Caco-2 (cell line): ENCODE results near the gene ASXL1. TPM values are rescaled to one million over a fixed set of nuclear protein-coding genes. Genes with fewer than 3 reads are reported as not detected.

Source experiments
- BruUV-seq: library from RNA; stranded (reverse); fragments of 400-500 nt; replicated peaks from 2 replicates; lab custom pipeline; 2021; lab: Mats Ljungman, UMichigan
- CTCF ChIA-PET: fragments of 300-600 bp; sonication (Branson Sonifier 250); formaldehyde crosslinking; loops from one replicate; lab custom pipeline; 2022; ENCODE audit warnings: antibody characterized with exemption; lab: Charles Lee
- POLR2A ChIA-PET: fragments of 300-600 bp; sonication (Branson Sonifier 250); formaldehyde crosslinking; loops from one replicate; lab custom pipeline; 2022; ENCODE audit warnings: antibody characterized with exemption; lab: Charles Lee
- DNase-seq, 2 experiments: peaks; one replicate each; pipeline versions ENCODE4 v3.0.0 to v3.0.0-alpha.2; 2020 to 2022
- H3K27me3 ChIP-seq: replicated peaks from 2 replicates; pipeline ENCODE4 v1.6.0; 2011; ENCODE audit warnings: low read length; ENCODE audit not compliant: control insufficient read depth, insufficient read depth
- H3K36me3 ChIP-seq: 2 replicates; pipeline ENCODE4 v1.5.1; 2011; ENCODE audit warnings: low read length; ENCODE audit not compliant: control insufficient read depth, insufficient read depth
- H3K4me1 ChIP-seq: fragments of 250-450 bp; sonication (Bioruptor Pico); 2 replicates; pipeline ENCODE4 v1.5.1; 2020; ENCODE audit warnings: mild to moderate bottlenecking
- H3K4me3 ChIP-seq: 2 replicates; pipeline ENCODE4 v1.5.1; 2011; ENCODE audit warnings: low read depth, mild to moderate bottlenecking, control low read depth, low read length
- H3K9me3 ChIP-seq: fragments of 250-450 bp; sonication (Bioruptor Pico); 2 replicates; pipeline ENCODE4 v1.5.1; 2020; ENCODE audit warnings: mild to moderate bottlenecking, moderate library complexity
- H3K27ac Mint-ChIP-seq: one replicate; pipeline ENCODE4 v1.8.0; 2022; ENCODE audit warnings: mixed read lengths; ENCODE audit not compliant: unreplicated experiment
- H3K27me3 Mint-ChIP-seq: one replicate; pipeline ENCODE4 v1.8.0; 2022; ENCODE audit warnings: mixed read lengths; ENCODE audit not compliant: insufficient read depth, unreplicated experiment
- H3K36me3 Mint-ChIP-seq: one replicate; pipeline ENCODE4 v1.8.0; 2022; ENCODE audit warnings: mild to moderate bottlenecking, mixed read lengths; ENCODE audit not compliant: insufficient read depth, unreplicated experiment
- H3K4me1 Mint-ChIP-seq: one replicate; pipeline ENCODE4 v1.8.0; 2022; ENCODE audit warnings: low read depth, mixed read lengths; ENCODE audit not compliant: unreplicated experiment
- H3K4me3 Mint-ChIP-seq: one replicate; pipeline ENCODE4 v1.8.0; 2022; ENCODE audit warnings: mild to moderate bottlenecking, moderate library complexity, mixed read lengths; ENCODE audit not compliant: unreplicated experiment
- H3K9me3 Mint-ChIP-seq: one replicate; pipeline ENCODE4 v1.8.0; 2022; ENCODE audit warnings: mixed read lengths; ENCODE audit not compliant: unreplicated experiment
- CTCF ChIP-seq, 2 experiments: fragments of 200-600 bp in 1 of 2; IDR thresholded peaks; 1 replicate in 1 of 2; 2 replicates in 1 of 2; pipeline versions ENCODE4 v1.5.1 to v1.8.0; 2011 to 2022; ENCODE audit warnings: antibody characterized with exemption in 1 of 2, control low read depth in 1 of 2, inconsistent platforms in 1 of 2, low read depth in 1 of 2, low read length in 1 of 2, mild to moderate bottlenecking in 1 of 2, moderate library complexity in 1 of 2; ENCODE audit not compliant: insufficient read depth in 1 of 2, severe bottlenecking in 1 of 2, unreplicated experiment in 1 of 2
- intact Hi-C: fragments of 100-400 bp; cut with micrococcal nuclease; formaldehyde crosslinking; loops from one replicate; pipeline ENCODE4 v1.10.0; 2022; ENCODE audit not compliant: unreplicated experiment
- total RNA-seq: library from RNA; stranded (reverse); gene quantifications from 2 replicates; pipeline ENCODE4 v1.2.3, GENCODE V29; 2022

The ASXL1 gene
- total RNA-seq, 1 experiment from 2014 or later: 226 TPM

DNA sequence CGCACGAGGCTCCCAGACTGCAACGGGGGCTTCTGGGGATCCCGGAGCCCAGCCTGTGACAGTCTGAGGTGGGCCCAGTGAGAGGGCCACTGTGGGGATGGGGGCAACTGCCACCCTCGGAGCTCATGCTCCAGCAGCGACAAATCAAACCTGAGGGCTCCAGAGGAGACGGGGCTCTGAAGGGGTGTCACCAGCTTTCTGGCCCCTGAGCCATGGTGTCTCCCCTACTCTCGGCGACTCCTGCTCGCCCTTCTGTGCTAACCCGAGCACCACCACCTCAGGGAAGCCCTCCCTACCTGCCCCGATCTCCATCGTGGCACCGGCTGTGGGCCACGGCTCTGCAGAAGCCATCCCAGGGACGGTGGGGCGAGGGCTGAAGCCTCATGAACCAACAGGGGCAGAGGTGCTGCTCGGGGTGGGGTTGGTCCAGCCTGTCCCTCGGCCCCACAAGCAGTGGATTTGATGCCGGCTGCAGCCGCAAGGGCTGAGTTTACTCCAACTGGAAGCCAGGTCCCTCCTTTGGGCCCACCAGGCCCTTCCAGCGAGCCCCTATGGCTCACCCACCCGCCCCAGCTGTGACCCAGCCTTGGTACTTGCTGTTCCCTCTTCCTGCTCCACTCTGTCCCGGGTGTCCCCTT is 102.7 kb downstream of the ASXL1 start:
- Mint-ChIP-seq H3K9me3 (no peaks in the 10 kb centered on the region), H3K36me3 (peaks cover 83% of the 10 kb centered on the region), H3K27ac (peak overlapping the region; percentile 26), H3K4me3 (no peak overlapping the region), H3K4me1 (peaks cover 6% of the 10 kb centered on the region), H3K27me3 (no peaks in the 10 kb centered on the region)
- no peaks in the 10 kb centered on the region for H3K9me3 ChIP-seq
- H3K4me3 ChIP-seq: no peak overlapping the region
- no peak for TF ChIP-seq CTCF (IDR thresholded peaks at IDR 0.05; ENCODE audit: insufficient read depth in 1 of 2, low read depth in 1 of 2, low read length in 1 of 2, severe bottlenecking in 1 of 2, unreplicated experiment in 1 of 2)
- POLR2A ChIA-PET: interaction anchor here (0.6 kb wide), 1 partner anchor 103 kb away, joined by 3 read pairs; no protein-coding TSS in a partner anchor
- CTCF ChIA-PET: no interaction called here
- BruUV-seq: no TSS peak
- H3K27me3 ChIP-seq: no peaks in the 10 kb centered on the region
- H3K36me3 ChIP-seq: peaks cover 6% of the 10 kb centered on the region
- no peak for DNase-seq
- H3K4me1 ChIP-seq: no peaks in the 10 kb centered on the region
- intact Hi-C loops: no loop called here

GRCh38 chr20:32461836-32462600 is 103.9 kb downstream of the ASXL1 start:
- TF ChIP-seq CTCF (IDR thresholded peaks at IDR 0.05; ENCODE audit: insufficient read depth in 1 of 2, low read depth in 1 of 2, low read length in 1 of 2, severe bottlenecking in 1 of 2, unreplicated experiment in 1 of 2): no peak
- intact Hi-C loops: no loop called here
- Mint-ChIP-seq H3K27me3 (no peaks in the 10 kb centered on the region), H3K36me3 (peaks cover 90% of the 10 kb centered on the region), H3K4me3 (no peak overlapping the region), H3K27ac (peak overlapping the region; percentile 26), H3K4me1 (peaks cover 6% of the 10 kb centered on the region), H3K9me3 (no peaks in the 10 kb centered on the region)
- H3K4me1 ChIP-seq: no peaks in the 10 kb centered on the region
- no TSS peak for BruUV-seq
- DNase-seq: no peak
- POLR2A ChIA-PET: no interaction called here
- H3K27me3 ChIP-seq: no peaks in the 10 kb centered on the region
- H3K9me3 ChIP-seq: no peaks in the 10 kb centered on the region
- CTCF ChIA-PET: no interaction called here
- no peak overlapping the region for H3K4me3 ChIP-seq
- H3K36me3 ChIP-seq: peaks cover 7% of the 10 kb centered on the region

GRCh38 chr20:32462900-32463641 is 104.9 kb downstream of the ASXL1 start:
- H3K4me3 ChIP-seq: no peak overlapping the region
- no peaks in the 10 kb centered on the region for H3K9me3 ChIP-seq
- H3K36me3 ChIP-seq: peaks cover 8% of the 10 kb centered on the region
- no peaks in the 10 kb centered on the region for H3K27me3 ChIP-seq
- TF ChIP-seq CTCF (IDR thresholded peaks at IDR 0.05; ENCODE audit: insufficient read depth in 1 of 2, low read depth in 1 of 2, low read length in 1 of 2, severe bottlenecking in 1 of 2, unreplicated experiment in 1 of 2): no peak
- no peaks in the 10 kb centered on the region for H3K27me3 Mint-ChIP-seq
- POLR2A ChIA-PET: no interaction called here
- no peak overlapping the region for H3K27ac Mint-ChIP-seq
- H3K4me1 Mint-ChIP-seq: peaks cover 6% of the 10 kb centered on the region
- H3K9me3 Mint-ChIP-seq: no peaks in the 10 kb centered on the region
- DNase-seq: no peak
- H3K4me1 ChIP-seq: no peaks in the 10 kb centered on the region
- no peak overlapping the region for H3K4me3 Mint-ChIP-seq
- BruUV-seq: no TSS peak
- intact Hi-C loops: no loop called here
- CTCF ChIA-PET: no interaction called here
- H3K36me3 Mint-ChIP-seq: peaks cover 94% of the 10 kb centered on the region
